Caco-2 (cell line): ENCODE measurements around the gene PEX5. TPM values are rescaled to one million over a fixed set of nuclear protein-coding genes. Genes with fewer than 3 reads are reported as not detected.
A peak's percentile ranks its signal among the peaks of the same experiment; 100 is the strongest.

Experiments used
- BruUV-seq: library from RNA; stranded (reverse); fragments of 400-500 nt; replicated peaks from 2 replicates; lab custom pipeline; 2021; lab: Mats Ljungman, UMichigan
- CTCF ChIA-PET: fragments of 300-600 bp; sonication (Branson Sonifier 250); formaldehyde crosslinking; loops from one replicate; lab custom pipeline; 2022; ENCODE audit warnings: antibody characterized with exemption; lab: Charles Lee
- POLR2A ChIA-PET: fragments of 300-600 bp; sonication (Branson Sonifier 250); formaldehyde crosslinking; loops from one replicate; lab custom pipeline; 2022; ENCODE audit warnings: antibody characterized with exemption; lab: Charles Lee
- DNase-seq, 2 experiments: peaks; one replicate each; pipeline versions ENCODE4 v3.0.0 to v3.0.0-alpha.2; 2020 to 2022
- H3K27me3 ChIP-seq: replicated peaks from 2 replicates; pipeline ENCODE4 v1.6.0; 2011; ENCODE audit warnings: low read length; ENCODE audit not compliant: control insufficient read depth, insufficient read depth
- H3K36me3 ChIP-seq: 2 replicates; pipeline ENCODE4 v1.5.1; 2011; ENCODE audit warnings: low read length; ENCODE audit not compliant: control insufficient read depth, insufficient read depth
- H3K4me1 ChIP-seq: fragments of 250-450 bp; sonication (Bioruptor Pico); 2 replicates; pipeline ENCODE4 v1.5.1; 2020; ENCODE audit warnings: mild to moderate bottlenecking
- H3K4me3 ChIP-seq: 2 replicates; pipeline ENCODE4 v1.5.1; 2011; ENCODE audit warnings: low read depth, mild to moderate bottlenecking, control low read depth, low read length
- H3K9me3 ChIP-seq: fragments of 250-450 bp; sonication (Bioruptor Pico); 2 replicates; pipeline ENCODE4 v1.5.1; 2020; ENCODE audit warnings: mild to moderate bottlenecking, moderate library complexity
- H3K27ac Mint-ChIP-seq: one replicate; pipeline ENCODE4 v1.8.0; 2022; ENCODE audit warnings: mixed read lengths; ENCODE audit not compliant: unreplicated experiment
- H3K27me3 Mint-ChIP-seq: one replicate; pipeline ENCODE4 v1.8.0; 2022; ENCODE audit warnings: mixed read lengths; ENCODE audit not compliant: insufficient read depth, unreplicated experiment
- H3K36me3 Mint-ChIP-seq: one replicate; pipeline ENCODE4 v1.8.0; 2022; ENCODE audit warnings: mild to moderate bottlenecking, mixed read lengths; ENCODE audit not compliant: insufficient read depth, unreplicated experiment
- H3K4me1 Mint-ChIP-seq: one replicate; pipeline ENCODE4 v1.8.0; 2022; ENCODE audit warnings: low read depth, mixed read lengths; ENCODE audit not compliant: unreplicated experiment
- H3K4me3 Mint-ChIP-seq: one replicate; pipeline ENCODE4 v1.8.0; 2022; ENCODE audit warnings: mild to moderate bottlenecking, moderate library complexity, mixed read lengths; ENCODE audit not compliant: unreplicated experiment
- H3K9me3 Mint-ChIP-seq: one replicate; pipeline ENCODE4 v1.8.0; 2022; ENCODE audit warnings: mixed read lengths; ENCODE audit not compliant: unreplicated experiment
- CTCF ChIP-seq, 2 experiments: fragments of 200-600 bp in 1 of 2; IDR thresholded peaks; 1 replicate in 1 of 2; 2 replicates in 1 of 2; pipeline versions ENCODE4 v1.5.1 to v1.8.0; 2011 to 2022; ENCODE audit warnings: antibody characterized with exemption in 1 of 2, control low read depth in 1 of 2, inconsistent platforms in 1 of 2, low read depth in 1 of 2, low read length in 1 of 2, mild to moderate bottlenecking in 1 of 2, moderate library complexity in 1 of 2; ENCODE audit not compliant: insufficient read depth in 1 of 2, severe bottlenecking in 1 of 2, unreplicated experiment in 1 of 2
- intact Hi-C: fragments of 100-400 bp; cut with micrococcal nuclease; formaldehyde crosslinking; loops from one replicate; pipeline ENCODE4 v1.10.0; 2022; ENCODE audit not compliant: unreplicated experiment
- total RNA-seq: library from RNA; stranded (reverse); gene quantifications from 2 replicates; pipeline ENCODE4 v1.2.3, GENCODE V29; 2022

The PEX5 gene
- total RNA-seq, 1 experiment from 2014 or later = 74.5 TPM

- Mint-ChIP-seq H3K27me3 (no peaks in the 10 kb centered on the region), H3K36me3 (peaks cover 75% of the 10 kb centered on the region), H3K9me3 (no peaks in the 10 kb centered on the region), H3K4me1 (no peaks in the 10 kb centered on the region), H3K27ac (no peak overlapping the region), H3K4me3 (no peak overlapping the region)
- peaks cover 6% of the 10 kb centered on the region; the same call in 1 of the 2 replicates for H3K36me3 ChIP-seq
- ChIA-PET CTCF (no interaction called here), POLR2A (no interaction called here)
- H3K9me3 ChIP-seq = 0 out of 2 replicates have a peak, but pooled peaks cover 5% of the 10 kb centered on the region
- H3K4me1 ChIP-seq = no peaks in the 10 kb centered on the region
- DNase-seq = no peak
- no peaks in the 10 kb centered on the region for H3K27me3 ChIP-seq
- TF ChIP-seq CTCF (IDR thresholded peaks at IDR 0.05; ENCODE audit: insufficient read depth in 1 of 2, low read depth in 1 of 2, low read length in 1 of 2, severe bottlenecking in 1 of 2, unreplicated experiment in 1 of 2) = no peak
- BruUV-seq = no TSS peak
- intact Hi-C loops = no loop called here
- H3K4me3 ChIP-seq = no peak overlapping the region
Measured at GRCh38 chr12:7207866-7208625, 18.6 kb downstream of the PEX5 start.

GRCh38 chr12:7209958-7210357 is 20.5 kb downstream of the PEX5 start:
- Histone ChIP-seq H3K27me3 (no peaks in the 10 kb centered on the region), H3K9me3 (0 out of 2 replicates have a peak, but pooled peaks cover 5% of the 10 kb centered on the region), H3K4me3 (no peak overlapping the region), H3K4me1 (no peaks in the 10 kb centered on the region), H3K36me3 (peaks cover 5% of the 10 kb centered on the region; the same call in 1 of the 2 replicates)
- POLR2A ChIA-PET = no interaction called here
- no TSS peak for BruUV-seq
- H3K4me3 Mint-ChIP-seq = no peak overlapping the region
- intact Hi-C loops = no loop called here
- peaks cover 70% of the 10 kb centered on the region for H3K36me3 Mint-ChIP-seq
- no peak for TF ChIP-seq CTCF (IDR thresholded peaks at IDR 0.05; ENCODE audit: insufficient read depth in 1 of 2, low read depth in 1 of 2, low read length in 1 of 2, severe bottlenecking in 1 of 2, unreplicated experiment in 1 of 2)
- CTCF ChIA-PET = no interaction called here
- H3K27ac Mint-ChIP-seq = no peak overlapping the region
- H3K27me3 Mint-ChIP-seq = no peaks in the 10 kb centered on the region
- DNase-seq = no peak
- no peaks in the 10 kb centered on the region for H3K9me3 Mint-ChIP-seq
- no peaks in the 10 kb centered on the region for H3K4me1 Mint-ChIP-seq

- no peak for TF ChIP-seq CTCF (IDR thresholded peaks at IDR 0.05; ENCODE audit: insufficient read depth in 1 of 2, low read depth in 1 of 2, low read length in 1 of 2, severe bottlenecking in 1 of 2, unreplicated experiment in 1 of 2)
- DNase-seq = no peak
- POLR2A ChIA-PET = no interaction called here
- Histone ChIP-seq H3K4me1 (no peaks in the 10 kb centered on the region), H3K9me3 (0 out of 2 replicates have a peak, but pooled peaks cover 5% of the 10 kb centered on the region), H3K27me3 (no peaks in the 10 kb centered on the region), H3K36me3 (peaks cover 5% of the 10 kb centered on the region; the same call in 1 of the 2 replicates), H3K4me3 (no peak overlapping the region)
- H3K27me3 Mint-ChIP-seq = no peaks in the 10 kb centered on the region
- no peak overlapping the region for H3K27ac Mint-ChIP-seq
- intact Hi-C loops = no loop called here
- no peaks in the 10 kb centered on the region for H3K9me3 Mint-ChIP-seq
- H3K36me3 Mint-ChIP-seq = peaks cover 72% of the 10 kb centered on the region
- BruUV-seq = TSS peak; percentile 83
- no peak overlapping the region for H3K4me3 Mint-ChIP-seq
- H3K4me1 Mint-ChIP-seq = no peaks in the 10 kb centered on the region
- CTCF ChIA-PET = no interaction called here
Measured at GRCh38 chr12:7210642-7211151, 21.2 kb downstream of the PEX5 start.
